Fibroblast of lung (primary cell): ENCODE data around the gene EXOC1L. TPM values are rescaled to one million over a fixed set of nuclear protein-coding genes. Genes with fewer than 3 reads are reported as not detected.

Source experiments
- DNase-seq, 2 donors: peaks; one replicate each; pipeline versions ENCODE4 v3.0.0 to v3.0.0-alpha.2; 2010; ENCODE audit warnings: low read depth in 2 of 2
- H2AFZ ChIP-seq: 2 replicates; pipeline ENCODE4 v1.5.1; 2012; ENCODE audit warnings: low read length, control low read depth, inconsistent platforms
- H3K27ac ChIP-seq: 2 replicates; pipeline ENCODE4 v1.5.1; 2011; ENCODE audit warnings: low read length, control low read depth; ENCODE audit not compliant: insufficient read depth
- H3K27me3 ChIP-seq: 2 replicates; pipeline ENCODE4 v1.5.1; 2011; ENCODE audit warnings: mild to moderate bottlenecking, low read length; ENCODE audit not compliant: control insufficient read depth, insufficient read depth
- H3K36me3 ChIP-seq: 2 replicates; pipeline ENCODE4 v1.5.1; 2011; ENCODE audit warnings: low read length; ENCODE audit not compliant: control insufficient read depth, insufficient read depth
- H3K4me1 ChIP-seq: 2 replicates; pipeline ENCODE4 v1.5.1; 2011; ENCODE audit warnings: low read length; ENCODE audit not compliant: control insufficient read depth, insufficient read depth; ENCODE audit errors: extremely low read depth
- H3K4me2 ChIP-seq: 2 replicates; pipeline ENCODE4 v1.5.1; 2011; ENCODE audit warnings: low read length, control low read depth; ENCODE audit not compliant: insufficient read depth; ENCODE audit errors: extremely low read depth
- H3K4me3 ChIP-seq, 4 experiments: fragments of 200-600 bp in 1 of 4; sonication (generic) in 1 of 4; replicated peaks in 1 of 4; 2 replicates each; pipeline ENCODE4 v1.5.1; 2011 to 2016; ENCODE audit warnings: low read length in 4 of 4, low read depth in 3 of 4, mild to moderate bottlenecking in 3 of 4, control low read depth in 2 of 4, inconsistent platforms in 1 of 4, mixed read lengths in 1 of 4; ENCODE audit not compliant: insufficient read depth in 1 of 4; ENCODE audit errors: control extremely low read depth in 1 of 4
- H3K79me2 ChIP-seq: 2 replicates; pipeline ENCODE4 v1.5.1; 2012; ENCODE audit warnings: mild to moderate bottlenecking, low read length, inconsistent platforms; ENCODE audit not compliant: control insufficient read depth, insufficient read depth
- H3K9ac ChIP-seq: 2 replicates; pipeline ENCODE4 v1.5.1; 2011; ENCODE audit warnings: mild to moderate bottlenecking, low read length, control low read depth; ENCODE audit not compliant: insufficient read depth
- H3K9me3 ChIP-seq: 2 replicates; pipeline ENCODE4 v1.5.1; 2012; ENCODE audit warnings: low read depth, low read length; ENCODE audit not compliant: control insufficient read depth, insufficient read depth
- H4K20me1 ChIP-seq: 2 replicates; pipeline ENCODE4 v1.5.1; 2011; ENCODE audit warnings: low read length; ENCODE audit not compliant: control insufficient read depth, insufficient read depth; ENCODE audit errors: extremely low read depth
- CTCF ChIP-seq, 2 donors: IDR thresholded peaks in 1 of 2; conservative IDR thresholded peaks in 1 of 2; 1 replicate in 1 of 2; 2 replicates in 1 of 2; pipeline ENCODE4 v1.5.1; 2011 to 2012; ENCODE audit warnings: low read length in 2 of 2, control low read depth in 1 of 2, inconsistent platforms in 1 of 2, low read depth in 1 of 2, mild to moderate bottlenecking in 1 of 2
- EZH2 ChIP-seq: IDR thresholded peaks from 2 replicates; pipeline ENCODE4 v1.5.1; 2012; ENCODE audit warnings: low read length, control low read depth, mild to moderate bottlenecking; ENCODE audit errors: missing control alignments
- polyA plus RNA-seq, 2 donors: library from polyadenylated mRNA; depleted of rRNA in 1 of 2; stranded (reverse) in 1 of 2; unstranded in 1 of 2; fragments of >200 nt; gene quantifications; 2 replicates each; pipeline ENCODE4 v1.2.1, GENCODE V29; 2011 to 2012; ENCODE audit warnings: missing spikeins in 1 of 2
- total RNA-seq: library from RNA; depleted of rRNA; stranded (reverse); fragments of >200 nt; gene quantifications from 2 replicates; pipeline ENCODE4 v1.2.1, GENCODE V29; 2014

Gene EXOC1L
- total and polyA plus RNA-seq, 2 donors (not counting 1 experiment from before 2014, with no cell fraction given) = not detected

- H2AFZ ChIP-seq = no peak overlapping the region
- no peaks in the 10 kb centered on the region for H3K36me3 ChIP-seq
- no peak for TF ChIP-seq CTCF (conservative IDR thresholded peaks at IDR 0.05 in 1 of 2, IDR thresholded peaks at IDR 0.05 in 1 of 2; ENCODE audit: low read depth in 1 of 2, low read length in 2 of 2)
- TF ChIP-seq EZH2 = no peak
- no peak overlapping the region for H3K27ac ChIP-seq
- no peak overlapping the region for H3K4me2 ChIP-seq
- peaks cover 10% of the 10 kb centered on the region for H3K79me2 ChIP-seq
- H4K20me1 ChIP-seq = no peaks in the 10 kb centered on the region
- H3K4me1 ChIP-seq = no peaks in the 10 kb centered on the region
- H3K9me3 ChIP-seq = no peaks in the 10 kb centered on the region
- no peak overlapping the region for H3K9ac ChIP-seq
- DNase-seq = no peak
- H3K27me3 ChIP-seq = peaks cover 3% of the 10 kb centered on the region
- no peak overlapping the region for H3K4me3 ChIP-seq
Measured at GRCh38 chr4:55849724-55850123, 30.1 kb downstream of the EXOC1L start.

DNA sequence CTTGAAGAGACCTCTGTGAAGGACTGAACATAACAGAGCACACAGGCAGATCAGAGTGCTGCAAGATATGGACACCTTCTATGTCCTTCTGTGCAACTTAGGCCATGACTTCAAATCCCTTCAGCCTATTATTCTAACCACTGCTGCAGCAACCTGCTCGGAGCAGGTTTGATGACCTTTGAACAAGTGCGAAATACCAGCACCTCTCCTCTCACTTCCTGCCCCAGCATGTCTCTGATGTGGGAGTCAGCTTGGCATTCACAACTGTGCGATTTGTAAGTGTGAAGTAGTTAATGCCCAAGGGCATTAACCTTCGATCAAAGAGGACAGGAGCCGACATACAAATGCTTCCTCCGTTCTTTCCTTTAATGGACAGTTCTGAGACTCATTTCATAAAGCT is 32.3 kb downstream of the EXOC1L start:
- TF ChIP-seq EZH2 (no peak), CTCF (conservative IDR thresholded peaks at IDR 0.05 in 1 of 2, IDR thresholded peaks at IDR 0.05 in 1 of 2; ENCODE audit: low read depth in 1 of 2, low read length in 2 of 2) (no peak)
- Histone ChIP-seq H4K20me1 (no peaks in the 10 kb centered on the region), H2AFZ (no peak overlapping the region), H3K4me1 (no peaks in the 10 kb centered on the region), H3K79me2 (peaks cover 25% of the 10 kb centered on the region), H3K4me2 (no peak overlapping the region), H3K9ac (no peak overlapping the region), H3K4me3 (no peak overlapping the region), H3K27me3 (peaks cover 3% of the 10 kb centered on the region), H3K27ac (no peak overlapping the region), H3K36me3 (no peaks in the 10 kb centered on the region), H3K9me3 (no peaks in the 10 kb centered on the region)
- DNase-seq = no peak

GRCh38 chr4:55853484-55854046 is 34.0 kb downstream of the EXOC1L start, which contains the start of gene EXOC1:
TSS of gene EXOC1 (plus strand) at chr4:55853648. CDS start at chr4:55858324, 4,676 bp downstream.
- Histone ChIP-seq H4K20me1 (no peaks in the 10 kb centered on the region), H3K79me2 (peaks cover 32% of the 10 kb centered on the region), H3K4me1 (no peaks in the 10 kb centered on the region)

More at GRCh38 chr4:55853484-55854046, 34.0 kb downstream of the EXOC1L start, which contains the start of gene EXOC1:
- H3K27ac ChIP-seq = peak within 1 kb of the TSS; percentile 95
- H3K4me2 ChIP-seq = peak within 1 kb of the TSS; percentile 71
- H3K27me3 ChIP-seq = peaks cover 3% of the 10 kb centered on the region
- H3K9me3 ChIP-seq = no peaks in the 10 kb centered on the region
- peak within 1 kb of the TSS; percentile 93 to 98 (median 94) for H3K4me3 ChIP-seq
- no peak for TF ChIP-seq EZH2
- no peak for TF ChIP-seq CTCF (conservative IDR thresholded peaks at IDR 0.05 in 1 of 2, IDR thresholded peaks at IDR 0.05 in 1 of 2; ENCODE audit: low read depth in 1 of 2, low read length in 2 of 2)
- no peaks in the 10 kb centered on the region for H3K36me3 ChIP-seq
- H3K9ac ChIP-seq = peak within 1 kb of the TSS; percentile 93
- DNase-seq = peak; percentile 96
- H2AFZ ChIP-seq = peak within 1 kb of the TSS; percentile 92
